ENCODE measurements around the gene PRR23E.

Gene PRR23E

DNA sequence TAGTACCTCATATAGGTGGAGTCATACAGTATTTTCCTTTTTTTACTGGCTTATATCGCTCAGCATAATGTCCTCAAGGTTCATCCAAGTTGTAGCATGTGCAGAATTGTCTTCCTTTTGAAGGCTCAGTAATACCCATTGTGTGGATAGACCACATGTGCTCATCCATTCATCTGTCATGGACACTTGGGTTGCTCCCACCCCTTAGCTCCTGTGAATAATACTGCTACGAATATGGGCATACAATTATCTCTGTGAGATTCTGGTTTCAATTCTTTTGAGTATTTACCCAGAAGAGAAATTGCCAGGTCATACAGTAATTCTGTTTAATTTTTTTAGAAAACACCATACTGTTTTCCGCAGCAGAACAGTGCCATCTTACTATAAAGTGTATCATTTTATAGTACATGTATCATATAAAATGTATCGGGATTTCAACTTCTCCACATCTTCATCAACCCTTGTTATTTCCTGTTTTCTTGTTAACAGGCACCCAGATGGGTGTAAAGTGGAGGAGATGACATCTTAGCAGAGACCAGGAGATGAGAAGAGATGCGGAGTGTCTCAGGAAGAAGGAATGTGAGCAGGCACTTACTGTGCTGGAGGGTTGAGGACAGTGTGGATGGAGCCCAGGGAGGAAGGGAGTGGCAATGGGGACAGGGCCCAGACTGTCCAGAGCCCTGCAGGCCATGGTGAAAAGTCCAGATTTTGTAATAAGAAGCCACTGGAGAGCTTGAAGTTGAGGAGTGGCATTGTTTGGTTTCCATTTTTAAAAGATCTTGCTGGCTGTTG is 27.0 kb upstream of the PRR23E start:
- DNase-seq: no peak

GRCh38 chr3:127166501-127167065 is 26.3 kb upstream of the PRR23E start:
- no peak for DNase-seq

GRCh38 chr3:127167315-127168043 is 25.5 kb upstream of the PRR23E start:
- no peak for DNase-seq

- no peak for DNase-seq
These were observed 24.7 kb upstream of the PRR23E start for GRCh38 chr3:127168271-127168670.

DNA sequence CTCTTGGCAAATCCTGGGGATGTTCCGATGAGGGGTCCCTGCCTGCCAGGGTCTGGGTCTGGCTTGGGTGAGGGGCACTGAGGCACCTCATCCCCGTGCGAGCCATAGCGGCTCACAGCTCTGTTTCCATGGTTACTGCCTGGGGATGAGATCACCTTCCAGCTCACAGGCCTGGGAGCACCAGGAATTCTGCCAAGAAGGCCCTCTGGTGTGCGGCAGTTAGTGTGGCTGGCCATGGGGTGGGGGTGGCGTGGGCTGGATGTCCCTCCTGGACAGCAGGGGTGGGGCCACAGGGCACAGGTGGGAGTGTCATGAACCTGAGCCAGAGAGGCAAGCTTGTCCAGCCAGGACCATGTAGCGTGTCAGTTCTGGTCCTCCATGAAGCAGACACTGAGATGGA is 22.1 kb upstream of the PRR23E start:
- no peak for DNase-seq

GRCh38 chr3:127171320-127171719 is 21.6 kb upstream of the PRR23E start:
- DNase-seq: no peak

DNA sequence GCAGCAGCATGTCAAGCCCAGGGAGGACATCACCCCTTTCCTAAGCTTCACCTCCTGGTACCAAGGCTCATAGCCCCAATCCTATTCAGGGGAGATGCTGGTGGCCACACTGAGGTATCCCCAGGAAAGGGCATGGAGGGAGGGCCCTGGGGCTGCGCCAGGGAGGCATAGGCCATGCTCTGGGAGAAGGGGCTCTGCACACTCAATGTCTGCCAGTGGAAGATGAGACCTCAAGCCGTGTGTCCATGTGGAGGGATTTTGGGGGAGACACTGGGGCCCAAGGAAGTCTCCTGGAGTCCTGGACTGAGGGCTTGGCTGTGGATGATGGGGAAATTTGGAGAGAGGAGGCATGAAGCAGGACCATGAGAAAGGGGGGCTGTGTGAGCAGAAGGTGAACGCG is 21.2 kb upstream of the PRR23E start:
- DNase-seq: no peak

- DNase-seq: no peak
These were observed 20.7 kb upstream of the PRR23E start for GRCh38 chr3:127172211-127172610.

DNA sequence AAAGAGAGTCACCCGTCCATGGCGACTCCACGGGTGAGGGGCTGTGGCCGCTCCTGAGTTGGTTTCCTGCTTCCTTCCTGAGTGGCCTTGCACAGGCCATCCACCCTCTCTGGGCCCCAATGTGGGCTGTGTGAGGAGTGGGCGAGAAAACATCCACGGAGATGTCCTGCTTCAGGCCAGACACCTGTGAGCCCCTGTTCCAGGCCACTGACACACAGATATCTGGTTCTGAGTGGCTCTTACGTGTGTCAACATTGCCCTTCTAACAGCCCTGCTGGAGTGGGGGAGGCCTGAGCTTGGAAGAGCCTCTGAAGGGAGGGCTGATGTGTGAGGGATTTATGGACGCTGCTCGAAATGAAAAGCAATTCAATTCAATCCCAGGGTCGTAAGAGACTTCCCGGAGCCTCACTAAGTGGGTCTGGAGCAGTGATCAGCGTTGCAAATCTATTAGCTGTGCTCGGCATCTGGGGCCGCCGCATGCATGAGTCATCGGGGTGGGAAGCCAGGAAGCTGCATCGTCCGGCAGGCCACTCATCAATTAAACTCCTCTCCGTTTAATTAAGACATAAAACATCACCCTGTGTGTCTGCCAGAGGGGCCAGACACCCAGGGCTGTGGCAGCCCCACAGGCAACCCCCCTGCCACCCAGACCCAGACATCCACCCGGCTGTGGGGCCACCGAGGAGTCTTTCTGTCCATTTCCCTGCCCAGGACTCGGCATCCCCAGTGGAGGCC is 20.0 kb upstream of the PRR23E start:
- DNase-seq: no peak

DNA sequence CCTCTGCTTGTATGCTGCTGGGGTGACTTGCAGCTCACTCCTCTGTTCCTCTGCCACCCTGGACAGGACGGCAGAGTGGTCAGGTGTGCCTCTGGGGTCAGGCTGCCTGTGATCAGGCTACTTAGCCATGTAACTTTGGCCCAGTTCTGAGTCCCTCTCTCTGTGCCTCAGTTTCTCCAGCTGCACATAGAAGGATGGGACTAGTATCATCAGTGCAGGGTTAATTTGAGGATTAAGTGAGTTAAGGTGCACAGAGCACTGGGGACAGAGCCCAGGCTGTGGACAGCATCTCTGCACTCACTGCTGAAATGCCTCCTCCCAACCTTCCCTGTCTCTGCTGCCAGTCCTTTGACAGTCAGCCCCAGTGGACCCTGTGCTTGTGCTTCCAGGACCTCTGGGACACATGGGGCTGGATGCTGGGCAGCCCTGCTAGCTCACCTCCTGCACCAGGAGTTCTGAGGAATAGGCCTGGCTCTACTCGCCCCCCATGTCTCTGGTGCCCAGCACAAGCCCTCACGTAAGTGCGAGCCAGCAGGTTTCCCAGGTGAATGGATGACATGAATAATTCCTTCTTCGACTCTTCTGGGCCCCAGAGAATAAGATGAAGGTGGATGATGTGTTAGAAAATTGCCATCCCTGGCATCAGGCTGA is 19.3 kb upstream of the PRR23E start:
- no peak for DNase-seq

DNA sequence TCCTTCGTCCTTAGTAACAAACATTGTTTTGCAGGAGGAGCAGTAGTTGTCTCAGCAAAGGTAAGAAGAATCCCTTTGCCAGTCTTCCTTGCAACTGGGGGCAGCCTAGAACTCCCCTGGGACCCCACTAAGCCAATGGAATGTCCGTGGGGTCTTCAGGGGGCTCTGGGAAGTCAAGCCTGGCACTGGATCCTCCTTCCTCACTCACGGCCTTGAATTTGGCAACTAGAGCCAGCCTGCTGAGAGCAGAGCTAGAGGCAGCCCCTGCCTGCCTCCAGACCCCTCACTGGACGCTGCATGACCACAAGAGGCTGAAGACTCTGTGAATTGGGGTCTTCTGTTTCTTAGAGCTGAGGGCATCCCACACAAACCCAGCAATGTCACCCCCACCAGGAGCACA is 18.6 kb upstream of the PRR23E start:
- no peak for DNase-seq

DNA sequence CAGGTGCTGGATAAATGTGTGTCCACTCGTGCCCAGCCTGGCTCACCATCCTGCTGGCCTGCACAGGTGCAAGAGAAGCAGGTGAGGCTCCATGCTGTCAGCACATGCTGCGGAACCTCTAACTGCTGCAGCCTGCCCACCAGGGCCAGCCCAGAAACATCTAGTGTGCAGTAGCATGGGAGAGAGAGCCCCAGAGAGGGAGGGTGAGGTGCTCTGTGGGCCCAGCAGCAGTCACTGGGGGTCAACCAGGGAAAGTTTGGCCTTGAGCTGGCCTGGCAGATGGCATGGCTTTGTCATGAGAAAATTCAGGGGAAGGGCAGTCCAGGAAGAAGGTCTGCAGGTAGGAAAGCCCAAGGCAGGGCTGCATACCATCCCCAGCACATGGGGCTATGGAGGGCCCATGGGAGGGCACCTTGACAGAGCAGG is 18.2 kb upstream of the PRR23E start:
- no peak for DNase-seq

- DNase-seq: no peak
These were observed 17.7 kb upstream of the PRR23E start for GRCh38 chr3:127175272-127175671.

DNA sequence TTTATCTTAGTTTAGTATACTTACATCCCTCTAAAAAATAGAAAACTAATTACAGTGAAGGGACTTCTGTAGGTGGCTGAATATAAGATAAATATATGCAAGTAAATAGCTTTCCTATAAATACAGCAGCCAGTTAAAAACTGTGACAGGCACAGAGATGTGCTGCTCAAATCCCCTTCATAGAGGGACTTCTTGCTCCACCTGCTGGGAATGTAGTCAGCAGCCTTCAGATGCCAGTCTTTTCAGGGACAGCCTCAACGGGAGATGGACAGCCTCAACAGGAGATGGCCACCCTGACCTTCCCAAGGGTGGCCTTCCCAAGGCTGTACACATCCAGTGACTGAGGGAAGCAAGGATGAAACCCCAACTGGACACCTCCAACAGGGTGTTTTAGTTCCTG is 15.7 kb upstream of the PRR23E start:
- DNase-seq: no peak

- DNase-seq: no peak
These were observed 12.1 kb upstream of the PRR23E start for GRCh38 chr3:127180859-127181258.

DNA sequence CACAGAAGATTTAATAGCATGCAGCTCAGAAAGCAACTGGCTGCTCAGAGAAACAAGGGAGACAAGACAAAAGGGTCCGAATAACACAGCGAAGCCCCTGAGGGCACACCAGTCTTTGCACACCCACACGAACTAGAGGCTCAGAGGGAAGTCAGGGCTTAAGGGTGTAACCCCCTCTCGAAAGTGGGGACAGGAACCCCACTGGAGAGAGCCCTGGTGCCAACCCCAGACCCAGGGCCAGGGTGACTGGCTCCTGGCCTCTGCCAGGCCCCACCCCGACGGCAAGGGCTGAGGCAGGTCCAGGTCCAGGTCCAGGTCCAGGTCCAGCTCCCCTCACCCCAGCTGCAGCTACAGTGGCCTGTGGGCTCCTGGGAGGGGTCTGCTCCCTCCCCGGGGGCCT is 10.5 kb upstream of the PRR23E start:
- DNase-seq: no peak

DNA sequence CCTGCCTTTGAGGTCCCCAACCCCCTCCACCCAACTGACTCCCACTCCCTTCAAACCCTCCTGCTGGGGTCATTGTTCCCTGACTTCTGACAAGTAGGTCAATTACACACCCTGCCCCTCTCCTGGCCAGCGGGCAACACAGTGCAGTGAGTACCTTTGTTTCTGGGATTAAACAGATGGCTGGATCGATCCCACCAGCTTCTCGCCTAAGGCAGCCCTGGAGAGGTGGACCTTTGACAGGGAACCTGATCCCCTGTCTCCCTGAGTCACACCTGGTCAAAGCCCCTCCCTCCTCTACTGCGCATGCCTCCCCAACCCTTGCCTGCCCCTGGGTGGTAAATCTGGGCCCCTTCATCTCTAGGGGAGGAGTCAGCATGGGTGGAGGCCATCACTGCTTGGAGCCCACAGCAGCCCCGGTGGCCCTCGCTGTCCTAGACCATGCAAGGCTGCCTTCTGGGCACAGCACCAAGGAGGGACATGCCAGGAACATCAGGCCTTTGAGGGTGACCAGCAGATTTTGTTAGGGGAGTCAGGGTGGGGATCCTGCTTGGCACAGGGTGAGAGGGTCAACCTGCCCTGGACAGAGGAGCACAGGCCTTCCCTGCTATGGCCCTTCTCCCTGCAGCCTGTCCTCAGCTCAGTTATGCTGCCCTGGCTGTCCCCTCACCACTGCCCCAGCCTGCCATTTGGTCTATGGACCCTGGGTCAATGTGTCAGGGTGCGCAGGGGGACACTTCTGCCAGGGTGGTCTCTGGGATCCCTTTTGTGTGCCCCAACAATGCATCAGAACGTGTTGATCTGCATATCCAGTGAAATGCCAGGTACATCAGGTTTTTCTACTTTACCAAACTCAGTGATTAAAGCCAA is 9.8 kb upstream of the PRR23E start:
- peak in 1 of 2 experiments; percentile 17 for DNase-seq

GRCh38 chr3:127183931-127184869 is 8.7 kb upstream of the PRR23E start:
- no peak for DNase-seq

DNA sequence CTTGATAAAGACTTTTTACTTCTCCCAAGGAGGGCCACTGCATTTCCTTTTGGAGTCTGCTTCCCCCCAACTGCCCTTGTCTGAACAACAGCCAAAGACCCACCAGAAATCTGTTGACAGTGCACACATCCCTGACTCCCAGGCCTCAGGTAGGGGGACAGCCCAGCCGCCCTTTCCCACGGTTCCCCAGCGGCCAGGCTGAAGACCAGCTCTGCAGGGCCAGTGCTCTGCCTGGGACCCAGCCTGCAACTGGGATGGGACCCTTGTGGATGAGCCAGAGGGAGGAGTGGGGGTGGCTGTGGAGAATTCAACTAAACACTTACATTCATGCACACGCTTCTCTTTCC is 8.1 kb upstream of the PRR23E start:
- no peak for DNase-seq

DNA sequence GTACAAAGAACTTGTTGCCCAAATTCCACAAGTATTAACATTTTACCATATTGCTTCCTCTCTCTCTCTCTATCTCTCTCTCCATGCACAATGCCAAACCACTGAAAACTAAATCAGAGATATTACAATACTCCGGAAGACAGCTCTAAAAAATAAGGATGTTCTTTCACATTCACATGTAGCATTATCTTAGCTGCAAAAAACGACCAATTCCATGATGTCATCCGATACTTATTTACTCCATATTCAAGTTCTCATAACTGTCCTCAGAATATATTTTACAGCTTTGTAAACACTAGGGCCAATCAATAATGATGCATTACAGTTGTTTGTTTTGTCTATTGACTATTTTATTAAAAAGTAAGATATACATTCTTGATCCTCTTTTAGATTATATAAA is 7.7 kb upstream of the PRR23E start:
- DNase-seq: no peak

All from NCI-H526 (cell line).